ENCODE data around the gene TMEM132D.

DNA sequence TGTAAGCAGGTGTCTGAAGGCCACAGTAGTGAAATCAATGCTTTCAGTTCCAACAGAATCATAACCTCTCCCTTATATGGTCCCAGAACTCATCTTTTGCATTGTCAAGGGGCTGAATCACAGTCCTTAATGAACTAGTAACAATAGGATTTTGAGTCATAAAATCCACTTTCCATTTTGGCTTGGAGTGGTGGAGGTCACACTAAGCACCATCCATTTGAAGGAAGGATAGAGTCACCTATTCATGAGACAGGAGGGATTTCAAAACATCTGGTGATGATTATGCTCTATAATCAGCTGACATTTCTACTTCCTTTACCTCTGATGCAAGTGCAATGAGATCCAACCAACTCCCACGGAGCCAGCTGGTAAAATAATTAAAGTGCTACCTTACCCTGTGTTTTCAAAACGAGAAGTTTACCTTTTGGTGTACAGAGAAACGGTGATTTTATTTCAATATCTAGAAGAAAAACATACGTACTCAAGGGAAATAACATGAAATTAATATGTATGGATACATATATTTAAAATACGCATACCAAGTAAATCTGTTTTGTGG is 59.1 kb downstream of the TMEM132D start:
- TF ChIP-seq, protein P1, sequence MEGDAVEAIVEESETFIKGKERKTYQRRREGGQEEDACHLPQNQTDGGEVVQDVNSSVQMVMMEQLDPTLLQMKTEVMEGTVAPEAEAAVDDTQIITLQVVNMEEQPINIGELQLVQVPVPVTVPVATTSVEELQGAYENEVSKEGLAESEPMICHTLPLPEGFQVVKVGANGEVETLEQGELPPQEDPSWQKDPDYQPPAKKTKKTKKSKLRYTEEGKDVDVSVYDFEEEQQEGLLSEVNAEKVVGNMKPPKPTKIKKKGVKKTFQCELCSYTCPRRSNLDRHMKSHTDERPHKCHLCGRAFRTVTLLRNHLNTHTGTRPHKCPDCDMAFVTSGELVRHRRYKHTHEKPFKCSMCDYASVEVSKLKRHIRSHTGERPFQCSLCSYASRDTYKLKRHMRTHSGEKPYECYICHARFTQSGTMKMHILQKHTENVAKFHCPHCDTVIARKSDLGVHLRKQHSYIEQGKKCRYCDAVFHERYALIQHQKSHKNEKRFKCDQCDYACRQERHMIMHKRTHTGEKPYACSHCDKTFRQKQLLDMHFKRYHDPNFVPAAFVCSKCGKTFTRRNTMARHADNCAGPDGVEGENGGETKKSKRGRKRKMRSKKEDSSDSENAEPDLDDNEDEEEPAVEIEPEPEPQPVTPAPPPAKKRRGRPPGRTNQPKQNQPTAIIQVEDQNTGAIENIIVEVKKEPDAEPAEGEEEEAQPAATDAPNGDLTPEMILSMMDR (conservative IDR thresholded peaks at IDR 0.05; ENCODE audit: low read depth, low read length): no peak
- TF ChIP-seq CHD1 (IDR thresholded peaks at IDR 0.05; ENCODE audit: low read depth, low read length) (no peak), POLR2A (IDR thresholded peaks at IDR 0.05; ENCODE audit: low read depth, low read length) (no peak), BHLHE40 (IDR thresholded peaks at IDR 0.05; ENCODE audit: low read depth, low read length) (no peak), RFX5 (IDR thresholded peaks at IDR 0.05; ENCODE audit: low read depth, low read length) (no peak), RCOR1 (IDR thresholded peaks at IDR 0.05; ENCODE audit: insufficient replicate concordance, low read length) (no peak), SMC3 (IDR thresholded peaks at IDR 0.05; ENCODE audit: low read depth, low read length) (no peak), CEBPB (IDR thresholded peaks at IDR 0.05; ENCODE audit: low read depth, low read length) (no peak), RAD21 (IDR thresholded peaks at IDR 0.05; ENCODE audit: low read length) (no peak)
- TF ChIP-seq, protein P2, sequence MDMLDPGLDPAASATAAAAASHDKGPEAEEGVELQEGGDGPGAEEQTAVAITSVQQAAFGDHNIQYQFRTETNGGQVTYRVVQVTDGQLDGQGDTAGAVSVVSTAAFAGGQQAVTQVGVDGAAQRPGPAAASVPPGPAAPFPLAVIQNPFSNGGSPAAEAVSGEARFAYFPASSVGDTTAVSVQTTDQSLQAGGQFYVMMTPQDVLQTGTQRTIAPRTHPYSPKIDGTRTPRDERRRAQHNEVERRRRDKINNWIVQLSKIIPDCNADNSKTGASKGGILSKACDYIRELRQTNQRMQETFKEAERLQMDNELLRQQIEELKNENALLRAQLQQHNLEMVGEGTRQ (IDR thresholded peaks at IDR 0.05; ENCODE audit: low read depth, low read length): no peak
